Activated naive CD8-positive, alpha-beta T cell treated with anti-CD3 and anti-CD28 coated beads, Interleukin-2, amount 10 ng/mL, durations not matched to agents 7 days and 5 days (primary cell): Measurements from ENCODE around the gene PHYH. TPM values are rescaled to one million over a fixed set of nuclear protein-coding genes. Genes with fewer than 3 reads are reported as not detected.
"Not testable (repeated sequence)": the region's sequence is repeated elsewhere in the genome, so short reads cannot be mapped to it uniquely, and the experiment has no call there.

Experiments used
- ATAC-seq: fragments of 150-1000 bp; cut with Tn5 transposase; one replicate; pipeline ENCODE4 v1.10.0; 2021; ENCODE audit warnings: low read depth, moderate library complexity
- POLR2A ChIA-PET: fragments of 350-600 bp; sonication (Branson Sonifier 250); formaldehyde crosslinking; loops from one replicate; lab custom pipeline; 2021; ENCODE audit warnings: antibody characterized with exemption; lab: Charles Lee
- DNase-seq: peaks from one replicate; pipeline ENCODE4 v3.0.0; 2021
- H3K27ac Mint-ChIP-seq: one replicate; pipeline ENCODE4 v1.8.0; 2022; ENCODE audit warnings: mild to moderate bottlenecking, mixed read lengths
- H3K27me3 Mint-ChIP-seq: one replicate; pipeline ENCODE4 v1.8.0; 2022; ENCODE audit warnings: mild to moderate bottlenecking, moderate library complexity, mixed read lengths
- H3K36me3 Mint-ChIP-seq: one replicate; pipeline ENCODE4 v1.8.0; 2021; ENCODE audit warnings: mild to moderate bottlenecking, mixed read lengths
- H3K4me1 Mint-ChIP-seq: one replicate; pipeline ENCODE4 v1.8.0; 2021; ENCODE audit warnings: mixed read lengths
- H3K4me3 Mint-ChIP-seq: one replicate; pipeline ENCODE4 v1.8.0; 2022; ENCODE audit warnings: mild to moderate bottlenecking, moderate library complexity, mixed read lengths
- H3K9me3 Mint-ChIP-seq: one replicate; pipeline ENCODE4 v1.8.0; 2021; ENCODE audit warnings: mixed read lengths
- total RNA-seq, 2 experiments: library from RNA; stranded (reverse); gene quantifications; one replicate each; pipeline ENCODE4 v1.2.3, GENCODE V29; 2021

Gene PHYH
- total RNA-seq, 2 experiments from 2014 or later, result 15.1 to 16.0 TPM

GRCh38 chr10:13335881-13336280 is 36.0 kb upstream of the PHYH start:
- POLR2A ChIA-PET, result no interaction called here
- H3K4me3 Mint-ChIP-seq, result no peak overlapping the region
- no peaks in the 10 kb centered on the region for H3K27me3 Mint-ChIP-seq
- peaks cover 2% of the 10 kb centered on the region for H3K9me3 Mint-ChIP-seq
- peaks cover 34% of the 10 kb centered on the region for H3K36me3 Mint-ChIP-seq
- H3K4me1 Mint-ChIP-seq, result peaks cover 10% of the 10 kb centered on the region
- no peak for DNase-seq
- no peak for ATAC-seq
- no peak overlapping the region for H3K27ac Mint-ChIP-seq

DNA sequence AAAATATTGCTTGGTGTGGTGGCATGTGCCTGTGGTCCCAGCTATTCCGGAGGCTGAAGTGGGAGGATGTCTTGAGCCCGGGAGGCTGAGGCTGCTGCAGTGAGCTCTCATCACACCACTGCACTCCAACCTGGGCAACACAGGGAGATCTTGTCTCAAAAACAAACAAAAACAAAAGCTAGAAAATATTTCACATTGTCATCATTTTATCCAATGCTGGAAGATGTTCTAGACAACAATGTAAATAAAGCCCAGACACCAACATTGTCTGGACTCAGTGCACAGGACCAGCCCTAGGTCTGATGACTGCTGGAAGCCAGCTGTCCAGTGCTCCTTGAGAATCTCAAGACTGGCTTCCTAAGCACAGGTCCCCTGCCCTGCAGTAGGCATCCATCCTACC is 34.7 kb upstream of the PHYH start:
- H3K36me3 Mint-ChIP-seq, result peaks cover 39% of the 10 kb centered on the region
- H3K27ac Mint-ChIP-seq, result no peak overlapping the region
- DNase-seq, result no peak
- no peak for ATAC-seq
- H3K4me1 Mint-ChIP-seq, result peaks cover 5% of the 10 kb centered on the region
- peaks cover 2% of the 10 kb centered on the region for H3K9me3 Mint-ChIP-seq
- POLR2A ChIA-PET, result no interaction called here
- no peaks in the 10 kb centered on the region for H3K27me3 Mint-ChIP-seq
- no peak overlapping the region for H3K4me3 Mint-ChIP-seq

DNA sequence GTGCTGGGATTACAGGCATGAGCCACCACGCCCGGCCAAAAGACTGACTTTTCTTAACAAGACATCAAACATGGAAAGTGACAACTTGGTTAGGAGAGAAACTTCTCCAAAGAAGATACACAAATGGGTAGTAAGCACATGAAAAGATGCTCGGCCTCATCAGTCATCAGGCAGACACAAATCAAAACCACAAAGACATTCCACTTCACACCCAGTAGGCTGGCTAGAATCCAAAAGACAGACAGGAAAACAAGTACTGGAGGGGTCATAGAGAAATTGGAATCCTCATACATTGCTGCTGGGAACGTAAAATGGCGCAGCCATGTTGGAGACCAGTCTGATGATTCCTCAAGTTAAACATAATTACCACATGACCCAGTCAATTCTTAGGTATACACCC is 31.8 kb upstream of the PHYH start:
- peaks cover 32% of the 10 kb centered on the region for H3K36me3 Mint-ChIP-seq
- POLR2A ChIA-PET, result no interaction called here
- H3K4me1 Mint-ChIP-seq, result no peaks in the 10 kb centered on the region

DNA sequence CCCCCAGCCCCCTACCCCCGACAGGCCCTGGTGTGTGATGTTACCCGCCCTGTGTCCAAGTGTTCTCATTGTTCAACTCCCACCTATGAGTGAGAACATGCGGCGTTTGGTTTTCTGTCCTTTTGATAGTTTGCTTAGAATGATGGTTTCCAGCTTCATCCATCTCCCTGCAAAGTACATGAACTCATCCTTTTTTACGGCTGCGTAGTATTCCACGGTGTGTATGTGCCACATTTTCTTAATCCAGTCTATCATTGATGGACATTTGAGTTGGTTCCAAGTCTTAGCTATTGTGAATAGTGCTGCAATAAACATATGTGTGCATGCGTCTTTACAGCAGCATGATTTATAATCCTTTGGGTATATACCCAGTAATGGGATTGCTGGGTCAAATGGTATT is 31.1 kb upstream of the PHYH start:
- POLR2A ChIA-PET, H3K4me3 Mint-ChIP-seq, H3K9me3 Mint-ChIP-seq, DNase-seq, H3K27ac Mint-ChIP-seq, H3K4me1 Mint-ChIP-seq, H3K27me3 Mint-ChIP-seq, ATAC-seq: not testable (repeated sequence)
- peaks cover 31% of the 10 kb centered on the region for H3K36me3 Mint-ChIP-seq

More for the DNA sequence above, 31.8 kb upstream of the PHYH start:
- Mint-ChIP-seq H3K9me3 (peaks cover 2% of the 10 kb centered on the region), H3K27ac (no peak overlapping the region), H3K27me3 (no peaks in the 10 kb centered on the region), H3K4me3 (no peak overlapping the region)
- ATAC-seq, result no peak
- no peak for DNase-seq

DNA sequence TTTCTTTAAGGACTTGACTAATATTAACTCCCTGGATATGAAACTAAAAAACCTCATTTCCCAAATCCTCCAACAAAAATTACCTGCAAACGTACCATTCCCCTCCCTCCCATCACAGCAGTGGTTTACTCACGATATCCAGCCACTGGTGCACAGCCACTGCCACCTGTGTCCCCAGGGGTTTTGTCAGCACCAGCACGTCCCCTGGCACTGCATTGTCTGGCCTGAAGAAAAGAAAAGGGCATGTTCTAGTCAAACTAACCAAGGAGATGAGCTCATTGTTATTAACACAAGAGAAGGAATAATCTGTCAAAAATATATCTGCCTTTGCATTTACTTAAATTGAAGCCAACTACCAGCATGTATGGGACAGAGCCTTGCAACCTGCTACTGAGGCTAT is 29.7 kb upstream of the PHYH start:
- Mint-ChIP-seq H3K4me3 (no peak overlapping the region), H3K27me3 (no peaks in the 10 kb centered on the region), H3K9me3 (peaks cover 2% of the 10 kb centered on the region), H3K4me1 (no peaks in the 10 kb centered on the region), H3K36me3 (peaks cover 37% of the 10 kb centered on the region), H3K27ac (peak overlapping the region; percentile 19)
- DNase-seq (no peak), ATAC-seq (no peak)
- POLR2A ChIA-PET, result interaction anchor here (1.6 kb wide), 1 partner anchor 27 kb away, joined by 4 read pairs; no protein-coding TSS in a partner anchor

DNA sequence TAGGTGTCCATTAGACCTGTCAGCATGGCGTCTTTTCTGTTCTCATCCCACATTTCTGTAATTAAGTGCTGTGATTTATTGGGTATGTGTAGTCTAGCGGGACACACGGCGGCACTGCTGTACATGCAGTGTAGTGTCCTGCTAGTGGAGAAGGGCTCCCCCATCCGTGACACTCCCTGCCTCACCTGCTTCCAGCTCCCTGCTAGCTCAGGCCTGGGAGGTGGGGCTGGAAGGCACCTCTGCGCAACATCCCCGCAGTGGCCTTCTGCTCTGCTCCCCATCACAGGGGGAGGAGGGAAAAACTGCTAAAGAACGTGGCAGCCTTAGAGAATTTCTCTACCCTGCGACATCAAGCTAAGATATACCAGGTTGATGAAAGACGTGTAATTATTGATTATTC is 28.7 kb upstream of the PHYH start:
- POLR2A ChIA-PET, result no interaction called here
- H3K4me3 Mint-ChIP-seq, result no peak overlapping the region
- H3K27ac Mint-ChIP-seq, result no peak overlapping the region
- ATAC-seq (no peak), DNase-seq (no peak)
- H3K4me1 Mint-ChIP-seq, result no peaks in the 10 kb centered on the region
- peaks cover 37% of the 10 kb centered on the region for H3K36me3 Mint-ChIP-seq
- H3K27me3 Mint-ChIP-seq, result no peaks in the 10 kb centered on the region
- peaks cover 2% of the 10 kb centered on the region for H3K9me3 Mint-ChIP-seq

GRCh38 chr10:13328126-13328525 is 28.3 kb upstream of the PHYH start:
- H3K27ac Mint-ChIP-seq, result no peak overlapping the region
- DNase-seq, result no peak
- H3K36me3 Mint-ChIP-seq, result peaks cover 34% of the 10 kb centered on the region
- no peaks in the 10 kb centered on the region for H3K27me3 Mint-ChIP-seq
- no peak for ATAC-seq
- POLR2A ChIA-PET, result no interaction called here
- peaks cover 2% of the 10 kb centered on the region for H3K9me3 Mint-ChIP-seq
- no peaks in the 10 kb centered on the region for H3K4me1 Mint-ChIP-seq
- H3K4me3 Mint-ChIP-seq, result no peak overlapping the region

DNA sequence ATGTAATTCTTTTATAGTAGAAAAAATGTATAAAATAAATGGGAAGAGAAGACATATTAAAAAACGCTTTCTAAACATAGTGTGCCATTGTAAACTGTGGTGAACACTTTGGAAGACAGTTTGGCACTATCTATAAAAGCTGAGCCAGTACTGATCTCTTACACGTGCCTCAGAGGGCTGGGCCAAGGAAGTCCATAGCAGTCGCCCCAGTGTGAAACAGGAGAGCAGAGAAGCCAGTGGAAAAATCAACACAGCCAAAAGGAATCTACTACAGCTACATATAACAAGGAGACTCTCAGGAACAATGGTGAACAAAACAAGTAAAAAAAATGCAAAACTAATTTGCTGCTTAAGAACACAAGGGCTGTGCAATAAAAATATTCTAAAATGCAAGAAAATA is 27.7 kb upstream of the PHYH start:
- Mint-ChIP-seq H3K4me3 (no peak overlapping the region), H3K4me1 (no peaks in the 10 kb centered on the region), H3K27ac (no peak overlapping the region), H3K9me3 (peaks cover 2% of the 10 kb centered on the region), H3K36me3 (peaks cover 34% of the 10 kb centered on the region), H3K27me3 (no peaks in the 10 kb centered on the region)
- DNase-seq, result no peak
- ATAC-seq, result no peak
- POLR2A ChIA-PET, result interaction anchor here (0.6 kb wide), 1 partner anchor 60 kb away, joined by 3 read pairs; no protein-coding TSS in a partner anchor

GRCh38 chr10:13322615-13323148 is 22.8 kb upstream of the PHYH start:
- Mint-ChIP-seq H3K36me3 (peaks cover 20% of the 10 kb centered on the region), H3K27ac (no peak overlapping the region), H3K27me3 (no peaks in the 10 kb centered on the region), H3K9me3 (no peaks in the 10 kb centered on the region), H3K4me3 (no peak overlapping the region), H3K4me1 (no peaks in the 10 kb centered on the region)
- POLR2A ChIA-PET, result no interaction called here
- ATAC-seq (no peak), DNase-seq (no peak)

GRCh38 chr10:13321576-13321975 is 21.7 kb upstream of the PHYH start:
- ATAC-seq (no peak), DNase-seq (no peak)
- Mint-ChIP-seq H3K4me1 (no peaks in the 10 kb centered on the region), H3K27me3 (no peaks in the 10 kb centered on the region), H3K9me3 (no peaks in the 10 kb centered on the region), H3K27ac (no peak overlapping the region), H3K36me3 (peaks cover 20% of the 10 kb centered on the region), H3K4me3 (no peak overlapping the region)
- POLR2A ChIA-PET, result no interaction called here

- Mint-ChIP-seq H3K9me3 (no peaks in the 10 kb centered on the region), H3K4me1 (no peaks in the 10 kb centered on the region), H3K4me3 (no peak overlapping the region), H3K36me3 (peaks cover 9% of the 10 kb centered on the region), H3K27me3 (no peaks in the 10 kb centered on the region), H3K27ac (no peak overlapping the region)
- POLR2A ChIA-PET, result interaction anchor here (0.6 kb wide), 1 partner anchor 209 kb away, joined by 3 read pairs; no protein-coding TSS in a partner anchor
- ATAC-seq (no peak), DNase-seq (no peak)
These were observed 19.3 kb upstream of the PHYH start for GRCh38 chr10:13319166-13319565.

DNA sequence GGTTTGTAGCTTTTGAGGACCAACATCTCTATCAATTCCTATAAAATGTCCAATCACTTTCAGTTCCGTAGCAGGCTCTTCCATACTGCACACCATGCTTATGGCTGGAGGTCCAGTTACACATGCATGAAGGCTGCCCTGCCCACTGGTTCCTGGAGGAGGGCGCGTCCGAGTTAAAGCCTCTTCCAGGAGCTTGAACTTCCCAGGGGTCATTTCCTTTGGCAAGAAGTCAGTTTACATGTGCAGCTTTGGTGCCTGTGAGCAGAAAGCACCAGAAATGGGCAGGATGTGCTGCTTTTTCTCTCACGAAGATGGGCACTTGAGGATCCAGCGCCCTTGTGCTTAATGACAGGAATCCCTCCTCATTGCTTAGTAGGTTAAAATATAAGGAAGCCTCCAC is 17.6 kb upstream of the PHYH start:
- H3K4me3 Mint-ChIP-seq, result no peak overlapping the region
- no peaks in the 10 kb centered on the region for H3K4me1 Mint-ChIP-seq
- ATAC-seq, result no peak
- DNase-seq, result no peak
- H3K36me3 Mint-ChIP-seq, result peaks cover 5% of the 10 kb centered on the region
- H3K9me3 Mint-ChIP-seq, result no peaks in the 10 kb centered on the region
- POLR2A ChIA-PET, result no interaction called here
- H3K27ac Mint-ChIP-seq, result no peak overlapping the region
- H3K27me3 Mint-ChIP-seq, result no peaks in the 10 kb centered on the region

- DNase-seq (no peak), ATAC-seq (no peak)
- Mint-ChIP-seq H3K27ac (no peak overlapping the region), H3K9me3 (no peaks in the 10 kb centered on the region), H3K27me3 (no peaks in the 10 kb centered on the region), H3K36me3 (peaks cover 5% of the 10 kb centered on the region), H3K4me1 (no peaks in the 10 kb centered on the region), H3K4me3 (no peak overlapping the region)
- POLR2A ChIA-PET, result no interaction called here
These were observed 16.9 kb upstream of the PHYH start for GRCh38 chr10:13316635-13317311.

DNA sequence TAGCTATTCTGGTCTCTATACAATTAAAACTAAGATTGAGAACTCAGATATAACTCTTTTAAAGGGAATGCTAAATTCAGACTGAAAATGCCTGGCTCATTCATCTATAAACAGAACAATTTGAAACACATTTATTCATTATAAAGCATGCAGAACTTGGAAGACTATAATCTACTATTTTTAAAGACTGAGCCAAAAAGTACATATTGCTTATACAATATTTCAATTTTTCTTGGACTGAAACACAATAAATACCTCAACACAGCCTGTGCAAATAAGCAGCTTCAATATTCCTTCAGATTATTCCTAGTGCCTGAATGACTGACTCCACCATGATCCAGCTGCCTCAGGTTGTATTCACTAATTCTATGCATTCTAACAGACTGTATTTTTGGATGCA is 15.5 kb upstream of the PHYH start:
- no peak for DNase-seq
- no peaks in the 10 kb centered on the region for H3K27me3 Mint-ChIP-seq
- no peak overlapping the region for H3K27ac Mint-ChIP-seq
- no peak for ATAC-seq
- POLR2A ChIA-PET, result no interaction called here
- no peak overlapping the region for H3K4me3 Mint-ChIP-seq
- peaks cover 1% of the 10 kb centered on the region for H3K36me3 Mint-ChIP-seq
- no peaks in the 10 kb centered on the region for H3K9me3 Mint-ChIP-seq
- H3K4me1 Mint-ChIP-seq, result no peaks in the 10 kb centered on the region
